Gastrocnemius medialis (tissue), 4 donors: ENCODE measurements around the gene PTTG1IP.

Experiments used
- CTCF ChIP-seq, 5 experiments: fragments of 450-650 bp in 3 of 5; fragments of 200-600 bp in 2 of 5; sonication (generic) in 2 of 5; IDR thresholded peaks in 4 of 5; conservative IDR thresholded peaks in 1 of 5; 1 replicate in 4 of 5; 2 replicates in 1 of 5; pipeline ENCODE4 v1.5.1; 2016 to 2019; ENCODE audit warnings: antibody characterized with exemption in 5 of 5, mild to moderate bottlenecking in 3 of 5, moderate library complexity in 3 of 5
- POLR2A ChIP-seq, 2 donors: fragments of 450-650 bp; IDR thresholded peaks; one replicate each; pipeline ENCODE4 v1.6.1; 2017; ENCODE audit warnings: antibody characterized with exemption in 2 of 2, mild to moderate bottlenecking in 2 of 2, moderate library complexity in 2 of 2

- TF ChIP-seq CTCF (IDR thresholded peaks at IDR 0.05 in 4 of 5, conservative IDR thresholded peaks at IDR 0.05 in 1 of 5): no peak
- TF ChIP-seq POLR2A (IDR thresholded peaks at IDR 0.05): no peak
Measured at GRCh38 chr21:44836666-44837471, 36.6 kb downstream of the PTTG1IP start.
